Stomach (tissue), 9 donors: Measurements from ENCODE around the gene PPP2R3B. TPM values are rescaled to one million over a fixed set of nuclear protein-coding genes. Genes with fewer than 3 reads are reported as not detected.

Source experiments
- DNase-seq, 2 donors: peaks; one replicate each; pipeline versions ENCODE4 v3.0.0 to v3.0.0-alpha.2; 2013 to 2019
- H3K27ac ChIP-seq, 5 donors: fragments of 200-600 bp in 4 of 5; sonication (generic) in 4 of 5; one replicate each; pipeline ENCODE4 v1.5.1; 2013 to 2019; ENCODE audit warnings: mild to moderate bottlenecking in 1 of 5, moderate library complexity in 1 of 5
- H3K27me3 ChIP-seq, 3 donors: fragments of 200-600 bp; sonication (generic); one replicate each; pipeline ENCODE4 v1.5.1; 2017 to 2019; ENCODE audit warnings: mixed run types in 1 of 3
- H3K36me3 ChIP-seq, 4 donors: fragments of 200-600 bp; sonication (generic); 1 replicate in 3 of 4; 2 replicates in 1 of 4; pipeline ENCODE4 v1.5.1; 2016 to 2019
- H3K4me1 ChIP-seq, 4 donors: fragments of 200-600 bp; sonication (generic); one replicate each; pipeline ENCODE4 v1.5.1; 2016 to 2019
- H3K4me3 ChIP-seq, 4 donors: fragments of 200-600 bp; sonication (generic) in 3 of 4; one replicate each; pipeline ENCODE4 v1.5.1; 2016 to 2019; ENCODE audit warnings: mild to moderate bottlenecking in 1 of 4
- H3K9me3 ChIP-seq, 4 donors: fragments of 200-600 bp; sonication (generic); one replicate each; pipeline ENCODE4 v1.5.1; 2016 to 2019
- CTCF ChIP-seq, 7 experiments: fragments of 450-650 bp in 4 of 7; fragments of 200-600 bp in 3 of 7; sonication (generic) in 3 of 7; IDR thresholded peaks; one replicate each; pipeline ENCODE4 v1.5.1; 2016 to 2019; ENCODE audit warnings: antibody characterized with exemption in 7 of 7, control low read depth in 2 of 7, mild to moderate bottlenecking in 1 of 7
- EP300 ChIP-seq: sonication (generic); formaldehyde crosslinking; IDR thresholded peaks from one replicate; pipeline ENCODE4 v1.6.1; 2017; ENCODE audit warnings: antibody characterized with exemption
- POLR2A ChIP-seq, 4 donors: fragments of 450-650 bp; IDR thresholded peaks; one replicate each; pipeline ENCODE4 v1.6.1; 2016; ENCODE audit warnings: antibody characterized with exemption in 4 of 4, control low read depth in 2 of 4, mild to moderate bottlenecking in 1 of 4, moderate library complexity in 1 of 4
- POLR2AphosphoS5 ChIP-seq, 3 donors: sonication (generic); formaldehyde crosslinking; IDR thresholded peaks; one replicate each; pipeline ENCODE4 v1.6.1; 2016; ENCODE audit warnings: antibody characterized with exemption in 3 of 3
- WGBS, 5 donors: extraction: QIAGEN DNeasy Blood & Tissue Kit in 3 of 5; methylation state at CpG; one replicate each; pipeline versions ENCODE4 v1.1.5 to v1.1.7; 2013 to 2018; 5-methylcytosine and 5-hydroxymethylcytosine counted together
- intact Hi-C: fragments of 100-400 bp; cut with DNase I; formaldehyde crosslinking; loops from one replicate; pipeline ENCODE4 v1.15.1; 2023; ENCODE audit warnings: low total_unique reads
- polyA plus RNA-seq, 3 donors: library from polyadenylated mRNA; stranded (reverse); fragments of 200-250 nt; gene quantifications; one replicate each; pipeline ENCODE4 v1.2.3, GENCODE V29; 2013
- total RNA-seq, 5 donors: library from RNA; depleted of rRNA; stranded (reverse); fragments of >200 nt; gene quantifications; one replicate each; pipeline versions ENCODE4 v1.1.0 to v1.2.3, GENCODE V29; 2014 to 2016
- donor health status: healthy with polysubstance abuse.
- donor health status: Bipolar disorder and iron deficiency.
- donor health status: healthy.

PPP2R3B gene
- total and polyA plus RNA-seq, 8 donors = 5.3 to 31.7 (median 15.0) TPM

- Histone ChIP-seq H3K4me1 (peaks cover 16 to 40% (median 33%) of the 10 kb centered on the region in 4 donors), H3K27me3 (no peaks in the 10 kb centered on the region), H3K9me3 (no peaks in the 10 kb centered on the region), H3K4me3 (peak overlapping the region in 1 of 4 donors; percentile 90), H3K36me3 (peaks cover 28 to 49% (median 47%) of the 10 kb centered on the region in 4 donors), H3K27ac (peak overlapping the region in 3 of 5 donors; percentile 96 to 100 (median 97))
- WGBS, 5 donors = 92 to 94% (median 92%) methylated on average over 40 to 50 of the region's 50 CpGs
- intact Hi-C loops = no loop called here
- TF ChIP-seq CTCF (IDR thresholded peaks at IDR 0.05) (no peak), EP300 (no peak), POLR2A (IDR thresholded peaks at IDR 0.05) (no peak), POLR2AphosphoS5 (IDR thresholded peaks at IDR 0.05) (no peak)
- DNase-seq = no peak
Observed at GRCh38 chrX:316351-317325, 70.1 kb downstream of the PPP2R3B start.

GRCh38 chrX:314781-315595, 71.7 kb downstream of the PPP2R3B start:
- Histone ChIP-seq H3K36me3 (peaks cover 40 to 65% (median 63%) of the 10 kb centered on the region in 4 donors), H3K9me3 (no peaks in the 10 kb centered on the region), H3K27ac (no peak overlapping the region), H3K4me1 (peaks cover 6 to 29% (median 22%) of the 10 kb centered on the region in 4 donors), H3K27me3 (no peaks in the 10 kb centered on the region), H3K4me3 (no peak overlapping the region)
- WGBS, 5 donors = 88 to 93% (median 92%) methylated on average over 49 to 51 of the region's 51 CpGs
- intact Hi-C loops = no loop called here
- DNase-seq = no peak
- no peak for TF ChIP-seq EP300
- no peak for TF ChIP-seq POLR2AphosphoS5 (IDR thresholded peaks at IDR 0.05)
- TF ChIP-seq CTCF (IDR thresholded peaks at IDR 0.05) = no peak
- no peak for TF ChIP-seq POLR2A (IDR thresholded peaks at IDR 0.05)

- H3K4me3 ChIP-seq = no peak overlapping the region
- H3K36me3 ChIP-seq = peaks cover 44 to 74% (median 70%) of the 10 kb centered on the region in 4 donors
- no peaks in the 10 kb centered on the region for H3K9me3 ChIP-seq
- H3K27me3 ChIP-seq = no peaks in the 10 kb centered on the region
- TF ChIP-seq POLR2A (IDR thresholded peaks at IDR 0.05) (no peak), CTCF (IDR thresholded peaks at IDR 0.05) (no peak), POLR2AphosphoS5 (IDR thresholded peaks at IDR 0.05) (no peak), EP300 (no peak)
- H3K27ac ChIP-seq = no peak overlapping the region
- no peak for DNase-seq
- intact Hi-C loops = no loop called here
- H3K4me1 ChIP-seq = peaks cover 0 to 21% (median 16%) of the 10 kb centered on the region in 4 donors
- 94 to 98% (median 95%) methylated on average over 33 to 34 of the region's 34 CpGs for WGBS, 5 donors
Observed at GRCh38 chrX:314049-314448, 72.7 kb downstream of the PPP2R3B start.

GRCh38 chrX:313546-313945, 73.2 kb downstream of the PPP2R3B start:
- TF ChIP-seq POLR2AphosphoS5 (IDR thresholded peaks at IDR 0.05) (no peak), POLR2A (IDR thresholded peaks at IDR 0.05) (no peak), CTCF (IDR thresholded peaks at IDR 0.05) (no peak), EP300 (no peak)
- 78 to 94% (median 92%) methylated on average over 8 of the region's 8 CpGs for WGBS, 5 donors
- H3K36me3 ChIP-seq = peaks cover 47 to 79% (median 75%) of the 10 kb centered on the region in 4 donors
- no peak for DNase-seq
- intact Hi-C loops = no loop called here
- H3K4me3 ChIP-seq = no peak overlapping the region
- no peaks in the 10 kb centered on the region for H3K9me3 ChIP-seq
- H3K27me3 ChIP-seq = no peaks in the 10 kb centered on the region
- peaks cover 0 to 21% (median 16%) of the 10 kb centered on the region in 4 donors for H3K4me1 ChIP-seq
- H3K27ac ChIP-seq = no peak overlapping the region
